ENCODE data around the gene SART1.

DNA sequence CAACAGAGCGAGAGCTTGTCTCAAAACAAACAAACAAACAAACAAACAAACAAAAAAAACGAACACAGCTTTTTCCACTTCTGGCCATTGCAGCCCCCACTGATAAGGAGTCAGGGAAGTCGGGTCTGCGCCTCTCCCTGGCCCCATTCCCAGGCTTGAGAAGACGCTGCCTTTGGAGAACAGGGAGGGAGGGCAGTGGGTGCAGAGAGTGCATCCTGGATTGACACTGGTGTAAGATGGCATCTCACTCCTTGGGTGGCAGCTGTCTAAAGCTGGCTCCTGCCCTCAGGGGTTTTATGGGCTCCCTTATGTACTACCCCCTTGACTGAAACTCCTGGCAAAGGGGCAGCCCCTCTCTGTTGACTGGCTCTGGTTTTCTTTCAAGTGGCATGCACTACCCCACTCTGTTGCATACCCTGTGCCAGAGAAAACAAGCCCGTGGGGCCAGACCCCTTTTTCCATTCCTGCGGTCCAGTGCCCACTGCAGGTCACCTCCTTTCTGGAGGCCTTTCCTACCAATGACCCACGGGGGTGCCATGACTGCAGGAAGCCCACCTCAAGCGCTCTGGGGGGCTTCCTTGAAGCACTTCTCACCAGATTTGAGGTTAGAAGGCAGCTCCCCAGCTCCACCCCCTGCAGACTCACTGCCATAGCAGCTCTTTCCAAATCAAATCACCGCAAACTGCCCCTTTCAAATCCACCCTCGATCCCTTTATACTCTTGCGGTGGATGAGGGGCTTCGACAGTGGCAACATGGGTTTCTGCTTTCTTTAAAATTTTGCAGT is 29.6 kb upstream of the SART1 start:
- TF ChIP-seq, protein P1, sequence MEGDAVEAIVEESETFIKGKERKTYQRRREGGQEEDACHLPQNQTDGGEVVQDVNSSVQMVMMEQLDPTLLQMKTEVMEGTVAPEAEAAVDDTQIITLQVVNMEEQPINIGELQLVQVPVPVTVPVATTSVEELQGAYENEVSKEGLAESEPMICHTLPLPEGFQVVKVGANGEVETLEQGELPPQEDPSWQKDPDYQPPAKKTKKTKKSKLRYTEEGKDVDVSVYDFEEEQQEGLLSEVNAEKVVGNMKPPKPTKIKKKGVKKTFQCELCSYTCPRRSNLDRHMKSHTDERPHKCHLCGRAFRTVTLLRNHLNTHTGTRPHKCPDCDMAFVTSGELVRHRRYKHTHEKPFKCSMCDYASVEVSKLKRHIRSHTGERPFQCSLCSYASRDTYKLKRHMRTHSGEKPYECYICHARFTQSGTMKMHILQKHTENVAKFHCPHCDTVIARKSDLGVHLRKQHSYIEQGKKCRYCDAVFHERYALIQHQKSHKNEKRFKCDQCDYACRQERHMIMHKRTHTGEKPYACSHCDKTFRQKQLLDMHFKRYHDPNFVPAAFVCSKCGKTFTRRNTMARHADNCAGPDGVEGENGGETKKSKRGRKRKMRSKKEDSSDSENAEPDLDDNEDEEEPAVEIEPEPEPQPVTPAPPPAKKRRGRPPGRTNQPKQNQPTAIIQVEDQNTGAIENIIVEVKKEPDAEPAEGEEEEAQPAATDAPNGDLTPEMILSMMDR (IDR thresholded peaks at IDR 0.05): no peak
- no peak for TF ChIP-seq POLR2AphosphoS5 (IDR thresholded peaks at IDR 0.05)

Data from sigmoid colon (tissue), 4 donors.